Measurements from ENCODE around the gene TPRX1.

Gene TPRX1

GRCh38 chr19:47842941-47843340 lies 38.6 kb upstream of the TPRX1 start:
- H2AK5ac ChIP-seq (ENCODE audit: low read length, severe bottlenecking) = no peak overlapping the region
- WGBS = 77% methylated on average over 5 of the region's 5 CpGs

GRCh38 chr19:47839913-47840312 lies 35.6 kb upstream of the TPRX1 start:
- Histone ChIP-seq H3K4ac (ENCODE audit: low read depth in 1 of 2, low read length in 2 of 2) (no peak overlapping the region), H3K27me3 (ENCODE audit: control insufficient read depth in 1 of 2, insufficient read depth in 1 of 2, low read length in 2 of 2) (peaks cover 22 to 46% of the 10 kb centered on the region in 2 experiments), H2BK12ac (ENCODE audit: low read length in 2 of 2) (no peak overlapping the region), H2AFZ (ENCODE audit: low read depth, low read length) (no peak overlapping the region), H3K9me3 (ENCODE audit: control insufficient read depth, low read length) (no peaks in the 10 kb centered on the region), H2BK5ac (ENCODE audit: low read depth, low read length, poor library complexity, severe bottlenecking) (no peak overlapping the region), H4K91ac (ENCODE audit: low read length) (no peak overlapping the region), H3K18ac (ENCODE audit: low read depth in 1 of 2, low read length in 2 of 2) (no peak overlapping the region), H3K14ac (ENCODE audit: low read length in 2 of 2) (no peak overlapping the region), H3K4me3 (ENCODE audit: insufficient read depth in 1 of 2, low read depth in 1 of 2, low read length in 2 of 2) (no peak overlapping the region), H2AK5ac (ENCODE audit: low read length, severe bottlenecking) (no peak overlapping the region), H3K79me1 (replicated peaks; ENCODE audit: low read length, poor library complexity, severe bottlenecking) (no peaks in the 10 kb centered on the region), H3K23ac (ENCODE audit: low read length in 2 of 2) (no peak overlapping the region), H3K36me3 (ENCODE audit: control insufficient read depth in 1 of 2, insufficient read depth in 2 of 2, low read depth in 1 of 2, low read length in 2 of 2) (no peaks in the 10 kb centered on the region), H4K8ac (ENCODE audit: low read length) (peak overlapping the region; percentile 14), H3K27ac (ENCODE audit: low read length, poor library complexity, severe bottlenecking) (no peak overlapping the region), H3K4me2 (ENCODE audit: low read length, poor library complexity, severe bottlenecking) (no peak overlapping the region), H2BK15ac (ENCODE audit: low read depth, poor library complexity, severe bottlenecking) (no peak overlapping the region), H2BK120ac (ENCODE audit: low read depth, low read length) (no peak overlapping the region), H3K4me1 (ENCODE audit: control insufficient read depth, insufficient read depth, low read depth, low read length) (no peaks in the 10 kb centered on the region), H3K9ac (ENCODE audit: low read length) (no peak overlapping the region)
- no peak for DNase-seq
- 33% methylated on average over 10 of the region's 10 CpGs for WGBS

More at GRCh38 chr19:47842941-47843340, 38.6 kb upstream of the TPRX1 start:
- Histone ChIP-seq H3K23ac (ENCODE audit: low read length in 2 of 2) (no peak overlapping the region), H3K18ac (ENCODE audit: low read depth in 1 of 2, low read length in 2 of 2) (no peak overlapping the region), H4K8ac (ENCODE audit: low read length) (no peak overlapping the region), H3K36me3 (ENCODE audit: control insufficient read depth in 1 of 2, insufficient read depth in 2 of 2, low read depth in 1 of 2, low read length in 2 of 2) (no peaks in the 10 kb centered on the region), H4K91ac (ENCODE audit: low read length) (no peak overlapping the region), H2BK5ac (ENCODE audit: low read depth, low read length, poor library complexity, severe bottlenecking) (no peak overlapping the region), H3K4me3 (ENCODE audit: insufficient read depth in 1 of 2, low read depth in 1 of 2, low read length in 2 of 2) (no peak overlapping the region), H3K4ac (ENCODE audit: low read depth in 1 of 2, low read length in 2 of 2) (no peak overlapping the region), H2BK15ac (ENCODE audit: low read depth, poor library complexity, severe bottlenecking) (no peak overlapping the region), H3K79me1 (replicated peaks; ENCODE audit: low read length, poor library complexity, severe bottlenecking) (no peaks in the 10 kb centered on the region), H2BK120ac (ENCODE audit: low read depth, low read length) (no peak overlapping the region), H2AFZ (ENCODE audit: low read depth, low read length) (no peak overlapping the region), H3K4me2 (ENCODE audit: low read length, poor library complexity, severe bottlenecking) (no peak overlapping the region), H3K27ac (ENCODE audit: low read length, poor library complexity, severe bottlenecking) (no peak overlapping the region), H3K4me1 (ENCODE audit: control insufficient read depth, insufficient read depth, low read depth, low read length) (no peaks in the 10 kb centered on the region), H2BK12ac (ENCODE audit: low read length in 2 of 2) (no peak overlapping the region), H3K9me3 (ENCODE audit: control insufficient read depth, low read length) (no peaks in the 10 kb centered on the region), H3K14ac (ENCODE audit: low read length in 2 of 2) (no peak overlapping the region), H3K27me3 (ENCODE audit: control insufficient read depth in 1 of 2, insufficient read depth in 1 of 2, low read length in 2 of 2) (peaks cover 22 to 50% of the 10 kb centered on the region in 2 experiments), H3K9ac (ENCODE audit: low read length) (no peak overlapping the region)
- DNase-seq = no peak

GRCh38 chr19:47839411-47839810 lies 35.1 kb upstream of the TPRX1 start:
- peak overlapping the region; percentile 83 for H2BK15ac ChIP-seq (ENCODE audit: low read depth, poor library complexity, severe bottlenecking)
- peaks cover 22 to 46% of the 10 kb centered on the region in 2 experiments for H3K27me3 ChIP-seq (ENCODE audit: control insufficient read depth in 1 of 2, insufficient read depth in 1 of 2, low read length in 2 of 2)
- no peaks in the 10 kb centered on the region for H3K9me3 ChIP-seq (ENCODE audit: control insufficient read depth, low read length)
- no peaks in the 10 kb centered on the region for H3K4me1 ChIP-seq (ENCODE audit: control insufficient read depth, insufficient read depth, low read depth, low read length)
- H3K9ac ChIP-seq (ENCODE audit: low read length) = no peak overlapping the region
- H3K18ac ChIP-seq (ENCODE audit: low read depth in 1 of 2, low read length in 2 of 2) = no peak overlapping the region
- H3K4me2 ChIP-seq (ENCODE audit: low read length, poor library complexity, severe bottlenecking) = no peak overlapping the region
- H3K23ac ChIP-seq (ENCODE audit: low read length in 2 of 2) = no peak overlapping the region
- H2BK5ac ChIP-seq (ENCODE audit: low read depth, low read length, poor library complexity, severe bottlenecking) = no peak overlapping the region
- H2AK5ac ChIP-seq (ENCODE audit: low read length, severe bottlenecking) = no peak overlapping the region
- no peak overlapping the region for H2BK120ac ChIP-seq (ENCODE audit: low read depth, low read length)
- no peak overlapping the region for H2AFZ ChIP-seq (ENCODE audit: low read depth, low read length)
- no peaks in the 10 kb centered on the region for H3K79me1 ChIP-seq (replicated peaks; ENCODE audit: low read length, poor library complexity, severe bottlenecking)
- no peak overlapping the region for H2BK12ac ChIP-seq (ENCODE audit: low read length in 2 of 2)
- no peak overlapping the region for H3K4ac ChIP-seq (ENCODE audit: low read depth in 1 of 2, low read length in 2 of 2)
- no peak overlapping the region for H4K8ac ChIP-seq (ENCODE audit: low read length)
- WGBS = 86% methylated on average over 16 of the region's 16 CpGs
- H3K27ac ChIP-seq (ENCODE audit: low read length, poor library complexity, severe bottlenecking) = no peak overlapping the region
- H3K4me3 ChIP-seq (ENCODE audit: insufficient read depth in 1 of 2, low read depth in 1 of 2, low read length in 2 of 2) = no peak overlapping the region
- H4K91ac ChIP-seq (ENCODE audit: low read length) = no peak overlapping the region
- H3K14ac ChIP-seq (ENCODE audit: low read length in 2 of 2) = no peak overlapping the region
- no peaks in the 10 kb centered on the region for H3K36me3 ChIP-seq (ENCODE audit: control insufficient read depth in 1 of 2, insufficient read depth in 2 of 2, low read depth in 1 of 2, low read length in 2 of 2)
- DNase-seq = no peak

- Histone ChIP-seq H3K4me2 (ENCODE audit: low read length, poor library complexity, severe bottlenecking) (no peak overlapping the region), H2BK5ac (ENCODE audit: low read depth, low read length, poor library complexity, severe bottlenecking) (no peak overlapping the region), H4K8ac (ENCODE audit: low read length) (no peak overlapping the region), H2BK15ac (ENCODE audit: low read depth, poor library complexity, severe bottlenecking) (no peak overlapping the region), H3K4me1 (ENCODE audit: control insufficient read depth, insufficient read depth, low read depth, low read length) (no peaks in the 10 kb centered on the region), H2AK5ac (ENCODE audit: low read length, severe bottlenecking) (no peak overlapping the region), H3K4me3 (ENCODE audit: insufficient read depth in 1 of 2, low read depth in 1 of 2, low read length in 2 of 2) (no peak overlapping the region), H3K4ac (ENCODE audit: low read depth in 1 of 2, low read length in 2 of 2) (no peak overlapping the region), H3K9me3 (ENCODE audit: control insufficient read depth, low read length) (no peaks in the 10 kb centered on the region), H3K27ac (ENCODE audit: low read length, poor library complexity, severe bottlenecking) (no peak overlapping the region), H3K18ac (ENCODE audit: low read depth in 1 of 2, low read length in 2 of 2) (no peak overlapping the region), H3K27me3 (ENCODE audit: control insufficient read depth in 1 of 2, insufficient read depth in 1 of 2, low read length in 2 of 2) (peaks cover 8 to 16% of the 10 kb centered on the region in 2 experiments), H2BK120ac (ENCODE audit: low read depth, low read length) (no peak overlapping the region), H3K14ac (ENCODE audit: low read length in 2 of 2) (no peak overlapping the region), H3K79me1 (replicated peaks; ENCODE audit: low read length, poor library complexity, severe bottlenecking) (no peaks in the 10 kb centered on the region), H3K36me3 (ENCODE audit: control insufficient read depth in 1 of 2, insufficient read depth in 2 of 2, low read depth in 1 of 2, low read length in 2 of 2) (no peaks in the 10 kb centered on the region), H4K91ac (ENCODE audit: low read length) (no peak overlapping the region), H2BK12ac (ENCODE audit: low read length in 2 of 2) (no peak overlapping the region), H2AFZ (ENCODE audit: low read depth, low read length) (no peak overlapping the region), H3K9ac (ENCODE audit: low read length) (no peak overlapping the region), H3K23ac (ENCODE audit: low read length in 2 of 2) (no peak overlapping the region)
- WGBS = 80% methylated on average over 8 of the region's 8 CpGs
- no peak for DNase-seq
These were observed 31.7 kb upstream of the TPRX1 start for GRCh38 chr19:47836038-47836437.
